Pancreas (tissue), 10 donors: ENCODE data around the gene DENND1A. TPM values are rescaled to one million over a fixed set of nuclear protein-coding genes. Genes with fewer than 3 reads are reported as not detected.

Experiments used
- ATAC-seq, 4 donors: fragments of 200-7000 bp; cut with Tn5 transposase; one replicate each; pipeline versions ENCODE4 v1.8.0 to v1.9.1; 2020; ENCODE audit warnings: mild to moderate bottlenecking in 4 of 4, moderate library complexity in 4 of 4
- DNase-seq, 6 donors: peaks; one replicate each; pipeline ENCODE4 v3.0.0-alpha.2; 2020
- FAIRE-seq: peaks from 2 replicates; lab custom pipeline; 2012; peaks lifted over from hg19 to GRCh38; lab: Jason Lieb, UNC
- H3K27ac ChIP-seq, 4 donors: fragments of 200-600 bp; sonication (generic); 1 replicate in 3 of 4; 2 replicates in 1 of 4; pipeline versions ENCODE4 v1.5.0 to v1.8.0; 2020
- H3K27me3 ChIP-seq, 4 donors: fragments of 200-600 bp; one replicate each; pipeline ENCODE4 v1.8.0; 2021
- H3K36me3 ChIP-seq, 3 donors: fragments of 200-600 bp; sonication (generic) in 1 of 3; one replicate each; pipeline versions ENCODE4 v1.5.0 to v1.8.0; 2020 to 2021
- H3K4me1 ChIP-seq, 3 donors: fragments of 200-600 bp; one replicate each; pipeline ENCODE4 v1.8.0; 2021
- H3K4me3 ChIP-seq, 4 donors: fragments of 200-600 bp; sonication (generic) in 2 of 4; one replicate each; pipeline versions ENCODE4 v1.5.0 to v1.8.0; 2020 to 2021
- H3K9me3 ChIP-seq, 4 donors: fragments of 200-600 bp; one replicate each; pipeline ENCODE4 v1.8.0; 2021
- WGBS, 2 donors: extraction: QIAGEN DNeasy Blood & Tissue Kit; methylation state at CpG; one replicate each; pipeline ENCODE4 v1.1.7; 2013; 5-methylcytosine and 5-hydroxymethylcytosine counted together
- intact Hi-C, 3 donors: fragments of 100-400 bp; cut with DNase I; formaldehyde crosslinking; loops; one replicate each; pipeline versions ENCODE4 v1.11.1 to v1.14.2; 2022
- polyA plus RNA-seq, 2 donors: library from polyadenylated mRNA; stranded (reverse); fragments of 200-250 nt; gene quantifications; one replicate each; pipeline ENCODE4 v1.2.3, GENCODE V29; 2013
- total RNA-seq, 6 donors: library from RNA; stranded (reverse); fragmentation: NEBNext Ultra II Directional in 4 of 6; extraction: Animal tissue kit (Norgen Biotek cat#: 25700) in 4 of 6; gene quantifications; one replicate each; pipeline versions ENCODE4 v1.2.1 to v1.2.4, GENCODE V29; 2021 to 2023
- TF ChIP-seq, protein P1 (sequence below), 4 donors: fragments of 200-600 bp; sonication (generic) in 3 of 4; IDR thresholded peaks; one replicate each; pipeline versions ENCODE4 v1.5.0 to v1.8.0; 2021; ENCODE audit warnings: antibody characterized with exemption in 4 of 4
- donor health status: healthy with polysubstance abuse.
- donor health status: DM: no; HTN: no; CAD: no; lungs with moderate emphysema.
- donor health status: DM: no; HTN: no; CAD: no.
- donor health status: control.
- donor health status: control.
- donor health status: Bipolar disorder and iron deficiency.
- donor health status: DM: yes; HTN: yes; CAD: no.
- donor health status: DM: no; HTN: no; CAD: no.
- donor health status: DM: no; HTN: no; CAD: no.
- donor health status: DM: yes; HTN: yes; CAD: no.

The DENND1A gene
- total and polyA plus RNA-seq, 8 donors, result 4.5 to 8.3 (median 5.6) TPM

DNA sequence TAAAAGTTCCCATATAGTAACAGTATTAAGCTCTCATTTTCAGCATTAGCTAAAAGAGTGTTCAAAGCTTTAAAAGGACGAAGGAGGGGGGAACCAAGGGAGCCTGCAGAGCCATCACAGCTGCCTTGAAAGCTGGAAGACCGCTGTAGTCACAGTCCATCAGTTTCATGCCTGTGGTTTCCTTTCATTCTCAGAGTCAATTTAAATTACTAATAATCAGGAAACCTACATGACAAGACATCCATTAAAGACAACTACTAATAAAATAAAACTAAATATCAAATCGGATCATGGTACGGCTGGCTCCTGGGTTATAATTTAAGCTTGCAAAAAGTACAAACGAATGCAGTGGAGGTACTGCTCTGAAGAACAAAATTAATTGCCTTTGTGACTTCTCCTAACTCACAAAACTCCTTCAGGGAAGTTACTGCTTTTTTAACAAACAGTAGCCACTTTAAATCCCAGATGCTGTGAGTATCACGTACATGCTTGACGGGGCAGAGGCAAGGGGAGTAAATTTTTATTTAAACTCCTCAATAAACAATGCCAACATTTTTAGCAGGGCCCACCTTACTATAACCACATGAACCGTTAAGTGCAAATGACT, 213.5 kb downstream of the DENND1A start:
- Histone ChIP-seq H3K27ac (no peak overlapping the region), H3K4me3 (no peak overlapping the region), H3K4me1 (no peaks in the 10 kb centered on the region), H3K27me3 (no peaks in the 10 kb centered on the region), H3K9me3 (no peaks in the 10 kb centered on the region), H3K36me3 (no peaks in the 10 kb centered on the region)
- WGBS, 2 donors, result 92 to 93% methylated on average over 8 of the region's 8 CpGs
- FAIRE-seq (no peak), DNase-seq (no peak), ATAC-seq (no peak)
- intact Hi-C loops, result no loop called here
- TF ChIP-seq, protein P1, sequence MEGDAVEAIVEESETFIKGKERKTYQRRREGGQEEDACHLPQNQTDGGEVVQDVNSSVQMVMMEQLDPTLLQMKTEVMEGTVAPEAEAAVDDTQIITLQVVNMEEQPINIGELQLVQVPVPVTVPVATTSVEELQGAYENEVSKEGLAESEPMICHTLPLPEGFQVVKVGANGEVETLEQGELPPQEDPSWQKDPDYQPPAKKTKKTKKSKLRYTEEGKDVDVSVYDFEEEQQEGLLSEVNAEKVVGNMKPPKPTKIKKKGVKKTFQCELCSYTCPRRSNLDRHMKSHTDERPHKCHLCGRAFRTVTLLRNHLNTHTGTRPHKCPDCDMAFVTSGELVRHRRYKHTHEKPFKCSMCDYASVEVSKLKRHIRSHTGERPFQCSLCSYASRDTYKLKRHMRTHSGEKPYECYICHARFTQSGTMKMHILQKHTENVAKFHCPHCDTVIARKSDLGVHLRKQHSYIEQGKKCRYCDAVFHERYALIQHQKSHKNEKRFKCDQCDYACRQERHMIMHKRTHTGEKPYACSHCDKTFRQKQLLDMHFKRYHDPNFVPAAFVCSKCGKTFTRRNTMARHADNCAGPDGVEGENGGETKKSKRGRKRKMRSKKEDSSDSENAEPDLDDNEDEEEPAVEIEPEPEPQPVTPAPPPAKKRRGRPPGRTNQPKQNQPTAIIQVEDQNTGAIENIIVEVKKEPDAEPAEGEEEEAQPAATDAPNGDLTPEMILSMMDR (IDR thresholded peaks at IDR 0.05), result no peak

DNA sequence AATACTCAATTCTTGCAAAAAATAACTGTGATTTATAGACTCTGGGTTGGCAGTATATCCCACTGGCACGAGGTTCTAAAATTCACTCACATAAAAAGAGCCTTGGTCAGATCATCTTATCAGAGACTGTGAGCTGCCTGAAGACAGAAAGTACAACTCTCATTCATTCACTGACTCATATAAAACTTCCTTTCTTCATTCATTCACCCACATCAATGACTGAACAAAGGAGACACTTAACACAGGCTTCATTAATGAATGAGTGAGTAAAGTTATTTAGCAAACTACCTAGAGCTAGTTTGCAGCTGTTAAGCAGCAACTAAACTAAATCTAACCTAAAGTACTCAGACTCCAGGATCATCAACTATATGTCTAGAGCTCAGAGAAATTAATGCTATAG, 214.7 kb downstream of the DENND1A start:
- no peaks in the 10 kb centered on the region for H3K4me1 ChIP-seq
- no peak overlapping the region for H3K4me3 ChIP-seq
- H3K27me3 ChIP-seq, result no peaks in the 10 kb centered on the region
- H3K27ac ChIP-seq, result no peak overlapping the region
- 87 to 91% methylated on average over 1 of the region's 1 CpG for WGBS, 2 donors
- FAIRE-seq (no peak), ATAC-seq (no peak), DNase-seq (no peak)
- H3K9me3 ChIP-seq, result no peaks in the 10 kb centered on the region
- no peaks in the 10 kb centered on the region for H3K36me3 ChIP-seq
- TF ChIP-seq, protein P1 (IDR thresholded peaks at IDR 0.05), result no peak
- intact Hi-C loops, result no loop called here

DNA sequence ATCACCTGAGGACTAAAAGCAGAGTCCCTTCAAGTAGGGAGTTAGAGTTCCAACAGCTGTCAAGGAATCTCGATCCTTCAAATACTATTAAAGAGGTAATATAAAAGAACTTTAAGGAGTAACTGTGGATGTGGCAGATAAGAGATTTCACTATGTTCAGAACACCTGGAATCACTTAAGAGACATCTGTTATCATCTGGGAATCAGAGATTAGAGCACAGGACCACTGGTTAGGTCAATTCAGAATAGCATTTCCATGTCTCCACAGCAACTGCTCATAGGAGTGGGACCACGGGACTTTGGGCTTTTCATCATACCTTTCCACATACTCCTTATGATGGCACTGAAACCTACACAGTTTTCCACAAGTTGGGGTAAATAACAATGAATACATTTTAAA, 216.6 kb downstream of the DENND1A start:
- ATAC-seq (no peak), DNase-seq (no peak), FAIRE-seq (no peak)
- Histone ChIP-seq H3K36me3 (no peaks in the 10 kb centered on the region), H3K27me3 (no peaks in the 10 kb centered on the region), H3K9me3 (no peaks in the 10 kb centered on the region), H3K4me1 (no peaks in the 10 kb centered on the region), H3K27ac (no peak overlapping the region), H3K4me3 (no peak overlapping the region)
- TF ChIP-seq, protein P1 (IDR thresholded peaks at IDR 0.05), result no peak
- 92 to 97% methylated on average over 2 of the region's 2 CpGs for WGBS, 2 donors
- intact Hi-C loops, result no loop called here

DNA sequence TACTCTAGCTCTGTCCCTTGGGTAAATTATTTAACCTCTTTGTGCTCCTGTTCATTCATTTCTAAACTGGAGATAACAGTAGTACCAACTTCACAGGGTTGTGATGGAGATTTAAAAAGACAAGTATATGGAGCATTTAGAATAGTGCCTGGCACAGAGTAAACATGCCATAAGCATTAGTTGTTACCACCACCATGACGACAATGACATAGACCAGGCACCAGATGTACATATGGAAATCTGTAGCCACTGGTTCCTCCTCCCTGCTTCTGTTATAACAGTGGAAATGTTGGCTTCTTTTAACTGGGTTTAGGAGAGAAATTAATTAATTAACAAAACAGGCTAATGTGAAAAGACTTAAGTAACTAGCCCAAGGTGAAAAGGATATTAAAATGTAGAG, 217.5 kb downstream of the DENND1A start:
- H3K9me3 ChIP-seq, result no peaks in the 10 kb centered on the region
- TF ChIP-seq, protein P1 (IDR thresholded peaks at IDR 0.05), result no peak
- H3K4me3 ChIP-seq, result no peak overlapping the region
- no peak for FAIRE-seq
- no peaks in the 10 kb centered on the region for H3K4me1 ChIP-seq
- no peak overlapping the region for H3K27ac ChIP-seq
- DNase-seq, result no peak
- WGBS, 2 donors, result 93 to 100% methylated on average over 1 of the region's 1 CpG
- intact Hi-C loops, result no loop called here
- H3K27me3 ChIP-seq, result no peaks in the 10 kb centered on the region
- no peaks in the 10 kb centered on the region for H3K36me3 ChIP-seq
- no peak for ATAC-seq

DNA sequence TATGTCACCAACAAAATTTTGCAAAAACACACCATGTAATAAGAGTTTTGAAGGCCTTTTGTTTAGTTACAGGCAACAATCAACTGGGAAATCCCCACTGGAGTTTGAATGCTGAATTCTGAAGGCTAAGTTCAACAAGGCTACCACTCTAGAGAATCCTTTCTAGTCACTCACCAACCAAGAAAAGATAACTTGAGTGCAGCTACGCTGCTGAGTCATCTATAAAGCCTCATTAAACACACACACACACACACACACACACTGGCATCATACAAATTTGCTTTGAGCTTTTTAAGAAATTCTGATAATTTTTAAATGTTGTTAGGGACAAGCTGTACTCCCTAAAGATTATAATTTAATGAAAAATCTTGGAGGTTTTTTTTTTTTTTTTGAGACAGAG, 219.6 kb downstream of the DENND1A start:
- H3K4me1 ChIP-seq, result no peaks in the 10 kb centered on the region
- no peak for DNase-seq
- H3K4me3 ChIP-seq, result no peak overlapping the region
- no peaks in the 10 kb centered on the region for H3K36me3 ChIP-seq
- no peaks in the 10 kb centered on the region for H3K27me3 ChIP-seq
- FAIRE-seq, result no peak
- ATAC-seq, result no peak
- WGBS, 2 donors, result 94 to 100% methylated on average over 1 of the region's 1 CpG
- H3K9me3 ChIP-seq, result no peaks in the 10 kb centered on the region
- intact Hi-C loops, result no loop called here
- H3K27ac ChIP-seq, result no peak overlapping the region
- TF ChIP-seq, protein P1 (IDR thresholded peaks at IDR 0.05), result no peak
